NB4 (cell line): ENCODE data around the gene CRYZL1.
"Not testable (repeated sequence)": the region's sequence is repeated elsewhere in the genome, so short reads cannot be mapped to it uniquely, and the experiment has no call there.

ENCODE experiments used
- DNase-seq: peaks from one replicate; pipeline ENCODE4 v3.0.0; 2010; ENCODE audit warnings: low read depth
- H3K4me3 ChIP-seq: one replicate; pipeline ENCODE4 v1.5.1; 2011; ENCODE audit warnings: mild to moderate bottlenecking, low read depth, low read length, moderate library complexity
- CTCF ChIP-seq: IDR thresholded peaks from one replicate; pipeline ENCODE4 v1.5.1; 2012; ENCODE audit warnings: low read depth, low read length
- MAX ChIP-seq: IDR thresholded peaks from 2 replicates; pipeline ENCODE4 v1.6.1; 2011; ENCODE audit warnings: low read depth, low read length
- MYC ChIP-seq: IDR thresholded peaks from 2 replicates; pipeline ENCODE4 v1.6.1; 2011; ENCODE audit warnings: low read depth, low read length
- POLR2A ChIP-seq: IDR thresholded peaks from 2 replicates; pipeline ENCODE4 v1.6.1; 2011; ENCODE audit warnings: mild to moderate bottlenecking; ENCODE audit not compliant: insufficient read length; ENCODE audit errors: extremely low read depth

CRYZL1 gene

GRCh38 chr21:33618407-33618806 is 23.1 kb downstream of the CRYZL1 start:
- DNase-seq = no peak
- TF ChIP-seq CTCF = no peak
- no peak for TF ChIP-seq MAX
- TF ChIP-seq POLR2A = no peak

GRCh38 chr21:33617565-33617964 is 24.0 kb downstream of the CRYZL1 start:
- not testable (repeated sequence) for H3K4me3 ChIP-seq, DNase-seq

More at GRCh38 chr21:33618407-33618806, 23.1 kb downstream of the CRYZL1 start:
- no peak overlapping the region for H3K4me3 ChIP-seq

- no peak overlapping the region for H3K4me3 ChIP-seq
- DNase-seq = no peak
- no peak for TF ChIP-seq CTCF
- TF ChIP-seq POLR2A = no peak
- no peak for TF ChIP-seq MAX
- no peak for TF ChIP-seq MYC
Measured at GRCh38 chr21:33611006-33611744, 30.4 kb downstream of the CRYZL1 start.

GRCh38 chr21:33608559-33608958 is 33.0 kb downstream of the CRYZL1 start:
- no peak for TF ChIP-seq POLR2A
- DNase-seq = no peak
- no peak overlapping the region for H3K4me3 ChIP-seq

GRCh38 chr21:33598051-33598450 is 43.5 kb downstream of the CRYZL1 start:
- no peak for DNase-seq
- TF ChIP-seq POLR2A = no peak
- no peak for TF ChIP-seq MYC
- TF ChIP-seq MAX = no peak
- no peak for TF ChIP-seq CTCF
- H3K4me3 ChIP-seq = no peak overlapping the region

- DNase-seq = peak; percentile 85
- peak within 1 kb of the TSS; percentile 79 for H3K4me3 ChIP-seq
Measured at GRCh38 chr21:33588485-33589335, 52.8 kb downstream of the CRYZL1 start, which contains the start of gene DONSON. TSS of gene DONSON (minus strand) at chr21:33588684. CDS start at chr21:33588641, 43 bp downstream.

More at GRCh38 chr21:33588485-33589335, 52.8 kb downstream of the CRYZL1 start, which contains the start of gene DONSON:
- TF ChIP-seq CTCF = no peak
- TF ChIP-seq MAX = 0 out of 2 replicates have a peak, but pooled peaks have one; percentile 9
- TF ChIP-seq MYC = peak; percentile 39; the same call in 1 of the 2 replicates
- peak; percentile 66 for TF ChIP-seq POLR2A
